Astrocyte (in vitro differentiated cells and primary cell): ENCODE results near the gene METTL21C. TPM values are rescaled to one million over a fixed set of nuclear protein-coding genes. Genes with fewer than 3 reads are reported as not detected.

Source experiments
- DNase-seq: peaks from one replicate; pipeline ENCODE4 v3.0.0-alpha.2; 2010; ENCODE audit warnings: low read depth
- FAIRE-seq: peaks from 2 replicates; lab custom pipeline; 2011; peaks lifted over from hg19 to GRCh38; lab: Jason Lieb, UNC
- H2AFZ ChIP-seq: 2 replicates; pipeline ENCODE4 v1.6.0; 2012; ENCODE audit warnings: low read depth, low read length, inconsistent platforms
- H3K27ac ChIP-seq: 2 replicates; pipeline ENCODE4 v1.5.1; 2011; ENCODE audit warnings: low read depth, low read length, inconsistent platforms
- H3K27me3 ChIP-seq: 2 replicates; pipeline ENCODE4 v1.6.0; 2011; ENCODE audit warnings: low read length, inconsistent platforms; ENCODE audit not compliant: insufficient read depth
- H3K36me3 ChIP-seq: 2 replicates; pipeline ENCODE4 v1.5.1; 2011; ENCODE audit warnings: low read length, inconsistent platforms; ENCODE audit not compliant: insufficient read depth
- H3K4me1 ChIP-seq: 2 replicates; pipeline ENCODE4 v1.5.1; 2011; ENCODE audit warnings: low read length, inconsistent platforms; ENCODE audit not compliant: insufficient read depth
- H3K4me2 ChIP-seq: 2 replicates; pipeline ENCODE4 v1.6.0; 2012; ENCODE audit warnings: low read length, inconsistent platforms
- H3K4me3 ChIP-seq: 2 replicates; pipeline ENCODE4 v1.5.1; 2011; ENCODE audit warnings: low read depth, mild to moderate bottlenecking, low read length, inconsistent platforms; ENCODE audit not compliant: insufficient read depth
- H3K79me2 ChIP-seq: 2 replicates; pipeline ENCODE4 v1.6.0; 2012; ENCODE audit warnings: mild to moderate bottlenecking, low read length, inconsistent platforms; ENCODE audit not compliant: insufficient read depth
- H3K9ac ChIP-seq: 2 replicates; pipeline ENCODE4 v1.6.0; 2012; ENCODE audit warnings: mild to moderate bottlenecking, low read length, inconsistent platforms
- H3K9me3 ChIP-seq: 2 replicates; pipeline ENCODE4 v1.5.1; 2012; ENCODE audit warnings: low read depth, mild to moderate bottlenecking, low read length, inconsistent platforms; ENCODE audit not compliant: insufficient read depth
- H4K20me1 ChIP-seq: 2 replicates; pipeline ENCODE4 v1.6.0; 2012; ENCODE audit warnings: low read length, inconsistent platforms; ENCODE audit not compliant: insufficient read depth
- H3K27ac Mint-ChIP-seq: one replicate; pipeline ENCODE4 v1.8.0; 2021; ENCODE audit warnings: mild to moderate bottlenecking, mixed read lengths; ENCODE audit not compliant: unreplicated experiment
- H3K27me3 Mint-ChIP-seq: one replicate; pipeline ENCODE4 v1.8.0; 2021; ENCODE audit warnings: low read depth, mixed read lengths; ENCODE audit not compliant: unreplicated experiment
- H3K36me3 Mint-ChIP-seq: one replicate; pipeline ENCODE4 v1.8.0; 2021; ENCODE audit warnings: low read depth, mixed read lengths; ENCODE audit not compliant: unreplicated experiment
- H3K4me1 Mint-ChIP-seq: one replicate; pipeline ENCODE4 v1.8.0; 2021; ENCODE audit warnings: low read depth, mixed read lengths; ENCODE audit not compliant: unreplicated experiment
- H3K4me3 Mint-ChIP-seq: one replicate; pipeline ENCODE4 v1.8.0; 2021; ENCODE audit warnings: mild to moderate bottlenecking, moderate library complexity, mixed read lengths; ENCODE audit not compliant: unreplicated experiment
- H3K9me3 Mint-ChIP-seq: one replicate; pipeline ENCODE4 v1.8.0; 2021; ENCODE audit warnings: mild to moderate bottlenecking, mixed read lengths; ENCODE audit not compliant: unreplicated experiment
- CTCF ChIP-seq: IDR thresholded peaks from 2 replicates; pipeline ENCODE4 v1.5.1; 2011; ENCODE audit warnings: low read depth, mild to moderate bottlenecking, inconsistent platforms, low read length, moderate library complexity; ENCODE audit not compliant: insufficient read depth
- EZH2 ChIP-seq: IDR thresholded peaks from 2 replicates; pipeline ENCODE4 v1.6.1; 2012; ENCODE audit warnings: mild to moderate bottlenecking, low read length, inconsistent platforms; ENCODE audit not compliant: insufficient read depth
- total RNA-seq: library from RNA; stranded (reverse); gene quantifications from 2 replicates; pipeline ENCODE4 v1.2.1, GENCODE V29; 2021

METTL21C gene
- total RNA-seq, 1 donor from 2014 or later = not detected

GRCh38 chr13:102686024-102686423 is 8.8 kb downstream of the METTL21C start:
- TF ChIP-seq CTCF (no peak), EZH2 (no peak)
- Histone ChIP-seq H3K9me3 (no peaks in the 10 kb centered on the region), H3K9ac (no peak overlapping the region), H3K4me3 (no peak overlapping the region), H3K4me2 (no peak overlapping the region), H3K27ac (no peak overlapping the region), H3K79me2 (no peaks in the 10 kb centered on the region), H2AFZ (no peak overlapping the region), H3K27me3 (no peaks in the 10 kb centered on the region), H4K20me1 (no peaks in the 10 kb centered on the region), H3K36me3 (no peaks in the 10 kb centered on the region), H3K4me1 (no peaks in the 10 kb centered on the region)
- Mint-ChIP-seq H3K4me1 (no peaks in the 10 kb centered on the region), H3K27ac (no peak overlapping the region), H3K36me3 (peaks cover 5% of the 10 kb centered on the region), H3K4me3 (no peak overlapping the region), H3K9me3 (peaks cover 4% of the 10 kb centered on the region), H3K27me3 (peaks cover 2% of the 10 kb centered on the region)
- DNase-seq (no peak), FAIRE-seq (no peak)

GRCh38 chr13:102683637-102684036 is 11.2 kb downstream of the METTL21C start:
- no peaks in the 10 kb centered on the region for H3K9me3 ChIP-seq
- H3K4me1 Mint-ChIP-seq = no peaks in the 10 kb centered on the region
- no peak overlapping the region for H3K4me2 ChIP-seq
- H3K4me1 ChIP-seq = no peaks in the 10 kb centered on the region
- H4K20me1 ChIP-seq = no peaks in the 10 kb centered on the region
- no peak overlapping the region for H3K4me3 ChIP-seq
- DNase-seq (no peak), FAIRE-seq (no peak)
- H3K36me3 Mint-ChIP-seq = peaks cover 10% of the 10 kb centered on the region
- peaks cover 4% of the 10 kb centered on the region for H3K9me3 Mint-ChIP-seq
- H3K27ac ChIP-seq = no peak overlapping the region
- H3K9ac ChIP-seq = no peak overlapping the region
- H2AFZ ChIP-seq = no peak overlapping the region
- peaks cover 13% of the 10 kb centered on the region for H3K36me3 ChIP-seq
- H3K27me3 Mint-ChIP-seq = no peaks in the 10 kb centered on the region
- H3K79me2 ChIP-seq = no peaks in the 10 kb centered on the region
- no peak overlapping the region for H3K27ac Mint-ChIP-seq
- no peaks in the 10 kb centered on the region for H3K27me3 ChIP-seq
- TF ChIP-seq CTCF (no peak), EZH2 (no peak)
- no peak overlapping the region for H3K4me3 Mint-ChIP-seq

GRCh38 chr13:102682727-102683126 is 12.1 kb downstream of the METTL21C start:
- DNase-seq (no peak), FAIRE-seq (no peak)
- H3K4me1 Mint-ChIP-seq = no peaks in the 10 kb centered on the region
- Histone ChIP-seq H3K27ac (no peak overlapping the region), H3K9me3 (no peaks in the 10 kb centered on the region), H4K20me1 (no peaks in the 10 kb centered on the region), H3K4me3 (no peak overlapping the region), H3K79me2 (no peaks in the 10 kb centered on the region), H3K36me3 (peaks cover 13% of the 10 kb centered on the region), H3K4me2 (no peak overlapping the region), H3K4me1 (no peaks in the 10 kb centered on the region), H2AFZ (no peak overlapping the region), H3K9ac (no peak overlapping the region), H3K27me3 (no peaks in the 10 kb centered on the region)
- H3K36me3 Mint-ChIP-seq = peaks cover 10% of the 10 kb centered on the region
- H3K9me3 Mint-ChIP-seq = peaks cover 4% of the 10 kb centered on the region
- no peak overlapping the region for H3K4me3 Mint-ChIP-seq
- no peak overlapping the region for H3K27ac Mint-ChIP-seq
- TF ChIP-seq EZH2 (no peak), CTCF (no peak)
- H3K27me3 Mint-ChIP-seq = no peaks in the 10 kb centered on the region
